ENCODE results near the gene CTNNBL1. TPM values are rescaled to one million over a fixed set of nuclear protein-coding genes. Genes with fewer than 3 reads are reported as not detected.
A peak's percentile ranks its signal among the peaks of the same experiment; 100 is the strongest.

CTNNBL1 gene
- total and polyA plus RNA-seq, 2 of the 4 experiments (the other 2 are of a cell fraction): 29.9 to 34.1 TPM

DNA sequence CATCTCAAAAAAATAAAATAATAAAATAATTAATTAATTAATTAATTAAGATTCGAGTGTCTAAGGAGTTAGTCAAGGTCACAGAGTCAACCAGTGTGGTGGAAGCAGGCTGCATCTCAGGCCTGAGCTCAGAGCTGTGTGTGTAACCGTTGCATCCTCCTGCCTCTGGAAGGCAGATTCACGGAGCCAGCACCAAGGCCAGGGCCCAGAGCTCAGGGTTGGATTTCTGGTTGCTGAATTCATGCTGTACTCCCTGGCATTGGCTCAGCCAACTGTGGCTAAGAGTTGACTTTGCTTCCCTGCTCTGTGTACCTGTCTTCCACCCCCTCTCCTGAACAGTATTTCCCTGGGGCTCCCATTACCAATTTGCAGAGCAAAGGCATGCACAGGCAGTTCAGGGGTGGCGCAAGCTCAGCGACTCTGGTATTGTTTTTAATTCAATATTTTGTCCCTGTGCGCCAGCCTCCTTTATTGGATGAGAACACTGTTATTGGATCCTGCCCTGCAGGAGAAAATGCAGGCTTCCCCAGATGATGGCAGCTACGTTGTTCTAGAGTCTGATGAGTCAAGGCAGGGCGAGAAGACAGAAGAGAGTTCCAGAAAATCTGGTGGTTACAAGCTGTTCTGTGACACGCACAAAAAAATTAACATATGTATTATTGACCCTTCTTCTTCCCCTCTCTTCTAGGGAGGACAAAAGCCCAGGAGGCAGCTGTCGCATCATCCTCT is 12.3 kb upstream of the CTNNBL1 start:
- Histone ChIP-seq H2BK20ac (ENCODE audit: low read depth, low read length) (no peak overlapping the region), H3K56ac (ENCODE audit: extremely low read depth, insufficient read depth, low read length) (no peak overlapping the region), H2AFZ (replicated peaks; ENCODE audit: low read length, poor library complexity) (no peak overlapping the region), H2BK5ac (ENCODE audit: low read depth, low read length, poor library complexity, severe bottlenecking) (no peak overlapping the region), H3K4me3 (ENCODE audit: insufficient read depth, low read depth, low read length) (no peak overlapping the region), H3K79me1 (ENCODE audit: low read depth in 1 of 2, low read length in 2 of 2) (no peaks in the 10 kb centered on the region), H4K5ac (ENCODE audit: low read depth, low read length) (no peak overlapping the region), H3K4ac (ENCODE audit: low read depth, low read length) (no peak overlapping the region), H3K4me2 (ENCODE audit: low read depth, low read length) (no peak overlapping the region), H3K4me1 (ENCODE audit: control insufficient read depth, insufficient read depth, low read length) (no peaks in the 10 kb centered on the region), H3K9me1 (ENCODE audit: insufficient read depth, low read length) (no peaks in the 10 kb centered on the region), H3K14ac (replicated peaks; ENCODE audit: low read depth, low read length) (no peak overlapping the region), H2BK120ac (ENCODE audit: low read depth, low read length) (no peak overlapping the region), H3K36me3 (ENCODE audit: control insufficient read depth, insufficient read depth, low read length) (no peaks in the 10 kb centered on the region), H2AK9ac (replicated peaks; ENCODE audit: low read depth, low read length, poor library complexity) (no peak overlapping the region), H3K23ac (ENCODE audit: low read depth, low read length) (no peak overlapping the region), H3K27ac (ENCODE audit: insufficient read depth, low read length) (no peak overlapping the region), H3K27me3 (ENCODE audit: control insufficient read depth, insufficient read depth, low read length) (peaks cover 26% of the 10 kb centered on the region), H3K9ac (ENCODE audit: low read depth, low read length) (no peak overlapping the region), H3K18ac (ENCODE audit: low read depth, low read length) (no peak overlapping the region), H3K9me3 (ENCODE audit: control insufficient read depth, insufficient read depth, low read length) (no peaks in the 10 kb centered on the region), H4K20me1 (ENCODE audit: insufficient read depth, low read length) (no peaks in the 10 kb centered on the region), H4K8ac (ENCODE audit: low read depth in 2 of 2, low read length in 2 of 2) (no peak overlapping the region), H4K91ac (ENCODE audit: insufficient read depth, low read depth, low read length) (no peak overlapping the region), H2AK5ac (ENCODE audit: low read depth, low read length) (no peak overlapping the region), H2BK15ac (ENCODE audit: low read depth, low read length) (no peak overlapping the region)
- TF ChIP-seq BHLHE40 (IDR thresholded peaks at IDR 0.05; ENCODE audit: low read depth, low read length) (no peak), CEBPB (IDR thresholded peaks at IDR 0.05; ENCODE audit: low read depth, low read length) (no peak), NFE2L2 (IDR thresholded peaks at IDR 0.05; ENCODE audit: low read depth, low read length) (no peak), FOS (IDR thresholded peaks at IDR 0.05; ENCODE audit: low read depth, low read length) (no peak), POLR2A (IDR thresholded peaks at IDR 0.05; ENCODE audit: low read depth, low read length) (no peak), MXI1 (IDR thresholded peaks at IDR 0.05; ENCODE audit: borderline replicate concordance, low read depth, low read length) (no peak), CHD1 (IDR thresholded peaks at IDR 0.05; ENCODE audit: low read depth, low read length) (no peak), RAD21 (IDR thresholded peaks at IDR 0.05; ENCODE audit: low read length) (no peak), RCOR1 (IDR thresholded peaks at IDR 0.05; ENCODE audit: insufficient replicate concordance, low read length) (no peak), MAZ (IDR thresholded peaks at IDR 0.05; ENCODE audit: borderline replicate concordance, low read depth, low read length) (no peak), RFX5 (IDR thresholded peaks at IDR 0.05; ENCODE audit: low read depth, low read length) (no peak)
- TF ChIP-seq, protein P1, sequence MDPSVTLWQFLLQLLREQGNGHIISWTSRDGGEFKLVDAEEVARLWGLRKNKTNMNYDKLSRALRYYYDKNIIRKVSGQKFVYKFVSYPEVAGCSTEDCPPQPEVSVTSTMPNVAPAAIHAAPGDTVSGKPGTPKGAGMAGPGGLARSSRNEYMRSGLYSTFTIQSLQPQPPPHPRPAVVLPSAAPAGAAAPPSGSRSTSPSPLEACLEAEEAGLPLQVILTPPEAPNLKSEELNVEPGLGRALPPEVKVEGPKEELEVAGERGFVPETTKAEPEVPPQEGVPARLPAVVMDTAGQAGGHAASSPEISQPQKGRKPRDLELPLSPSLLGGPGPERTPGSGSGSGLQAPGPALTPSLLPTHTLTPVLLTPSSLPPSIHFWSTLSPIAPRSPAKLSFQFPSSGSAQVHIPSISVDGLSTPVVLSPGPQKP (IDR thresholded peaks at IDR 0.05; ENCODE audit: borderline replicate concordance, low read depth, low read length): no peak
- TF ChIP-seq, protein P2, sequence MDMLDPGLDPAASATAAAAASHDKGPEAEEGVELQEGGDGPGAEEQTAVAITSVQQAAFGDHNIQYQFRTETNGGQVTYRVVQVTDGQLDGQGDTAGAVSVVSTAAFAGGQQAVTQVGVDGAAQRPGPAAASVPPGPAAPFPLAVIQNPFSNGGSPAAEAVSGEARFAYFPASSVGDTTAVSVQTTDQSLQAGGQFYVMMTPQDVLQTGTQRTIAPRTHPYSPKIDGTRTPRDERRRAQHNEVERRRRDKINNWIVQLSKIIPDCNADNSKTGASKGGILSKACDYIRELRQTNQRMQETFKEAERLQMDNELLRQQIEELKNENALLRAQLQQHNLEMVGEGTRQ (IDR thresholded peaks at IDR 0.05; ENCODE audit: low read depth, low read length): no peak
- TF ChIP-seq, protein P3, sequence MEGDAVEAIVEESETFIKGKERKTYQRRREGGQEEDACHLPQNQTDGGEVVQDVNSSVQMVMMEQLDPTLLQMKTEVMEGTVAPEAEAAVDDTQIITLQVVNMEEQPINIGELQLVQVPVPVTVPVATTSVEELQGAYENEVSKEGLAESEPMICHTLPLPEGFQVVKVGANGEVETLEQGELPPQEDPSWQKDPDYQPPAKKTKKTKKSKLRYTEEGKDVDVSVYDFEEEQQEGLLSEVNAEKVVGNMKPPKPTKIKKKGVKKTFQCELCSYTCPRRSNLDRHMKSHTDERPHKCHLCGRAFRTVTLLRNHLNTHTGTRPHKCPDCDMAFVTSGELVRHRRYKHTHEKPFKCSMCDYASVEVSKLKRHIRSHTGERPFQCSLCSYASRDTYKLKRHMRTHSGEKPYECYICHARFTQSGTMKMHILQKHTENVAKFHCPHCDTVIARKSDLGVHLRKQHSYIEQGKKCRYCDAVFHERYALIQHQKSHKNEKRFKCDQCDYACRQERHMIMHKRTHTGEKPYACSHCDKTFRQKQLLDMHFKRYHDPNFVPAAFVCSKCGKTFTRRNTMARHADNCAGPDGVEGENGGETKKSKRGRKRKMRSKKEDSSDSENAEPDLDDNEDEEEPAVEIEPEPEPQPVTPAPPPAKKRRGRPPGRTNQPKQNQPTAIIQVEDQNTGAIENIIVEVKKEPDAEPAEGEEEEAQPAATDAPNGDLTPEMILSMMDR (conservative IDR thresholded peaks at IDR 0.05; ENCODE audit: low read depth, low read length): no peak
- ATAC-seq (ENCODE audit: low read depth) (peak; percentile 51; the same call in 1 of the 2 replicates), DNase-seq (no peak)
- CTCF ChIA-PET: no interaction called here
- BruUV-seq (replicated peaks): no TSS peak
- POLR2A ChIA-PET (ENCODE audit: unreplicated experiment): no interaction called here
- in situ Hi-C loops (cut with MboI; ENCODE audit: low sequenced_read_pairs): no loop called here
- dilution Hi-C loops (cut with HindIII; ENCODE audit: low sequenced_read_pairs, unreplicated experiment): no loop called here
- WGBS, 2 experiments (ENCODE audit: extremely low coverage in 2 of 2, insufficient read length in 1 of 2): 100% methylated on average over 1 of the region's 10 CpGs; no CpG with 5 or more reads in 1 of the 2 experiments
- intact Hi-C loops (cut with micrococcal nuclease): no loop called here
